GM21515 (cell line): ENCODE data around the gene RPAP3.

Experiments used
- ATAC-seq: cut with Tn5 transposase; IDR thresholded peaks from one replicate; pipeline ENCODE4 v1.9.1; 2021; ENCODE audit not compliant: unreplicated experiment

RPAP3 gene

GRCh38 chr12:47705566-47706425, at the start of gene RPAP3:
RPAP3 (minus strand) TSS chr12:47706030; CDS start chr12:47702840, 3,190 bp downstream.
- peak; percentile 84 for ATAC-seq

GRCh38 chr12:47754881-47755280, 49.1 kb upstream of the RPAP3 start:
- ATAC-seq, result no peak

GRCh38 chr12:47754126-47754525, 48.3 kb upstream of the RPAP3 start:
- no peak for ATAC-seq

- ATAC-seq, result no peak
Measured at GRCh38 chr12:47753021-47754001, 47.5 kb upstream of the RPAP3 start.

- ATAC-seq, result no peak
Measured at GRCh38 chr12:47752552-47752951, 46.7 kb upstream of the RPAP3 start.

- no peak for ATAC-seq
Measured at GRCh38 chr12:47752121-47752520, 46.3 kb upstream of the RPAP3 start.

GRCh38 chr12:47751561-47751960, 45.7 kb upstream of the RPAP3 start:
- no peak for ATAC-seq

- ATAC-seq, result no peak
Measured at GRCh38 chr12:47750916-47751470, 45.2 kb upstream of the RPAP3 start.

- no peak for ATAC-seq
Measured at GRCh38 chr12:47750229-47750798, 44.5 kb upstream of the RPAP3 start.

GRCh38 chr12:47748899-47749298, 43.1 kb upstream of the RPAP3 start:
- ATAC-seq, result no peak

GRCh38 chr12:47748507-47748828, 42.6 kb upstream of the RPAP3 start:
- ATAC-seq, result no peak

GRCh38 chr12:47747596-47748506, 42.0 kb upstream of the RPAP3 start:
- ATAC-seq, result no peak

GRCh38 chr12:47747126-47747525, 41.3 kb upstream of the RPAP3 start:
- ATAC-seq, result no peak

- no peak for ATAC-seq
Measured at GRCh38 chr12:47746523-47746922, 40.7 kb upstream of the RPAP3 start.

GRCh38 chr12:47746073-47746472, 40.2 kb upstream of the RPAP3 start:
- ATAC-seq, result no peak

- ATAC-seq, result no peak
Measured at GRCh38 chr12:47745485-47746041, 39.7 kb upstream of the RPAP3 start.

GRCh38 chr12:47744778-47745436, 39.1 kb upstream of the RPAP3 start:
- ATAC-seq, result no peak

- ATAC-seq, result no peak
Measured at GRCh38 chr12:47744005-47744651, 38.3 kb upstream of the RPAP3 start.
